Measurements from ENCODE around the gene PLCG2.

PLCG2 gene

GRCh38 chr16:81900456-81900855, 121.4 kb downstream of the PLCG2 start:
- TF ChIP-seq CREB5 (CRISPR knock-in tag; IDR thresholded peaks at IDR 0.05; ENCODE audit: low read depth): no peak
- no peak for TF ChIP-seq ZFP30 (CRISPR knock-in tag; IDR thresholded peaks at IDR 0.05)
- TF ChIP-seq TOX (CRISPR knock-in tag; IDR thresholded peaks at IDR 0.05; ENCODE audit: borderline replicate concordance): no peak
- TF ChIP-seq ISL1 (CRISPR knock-in tag; IDR thresholded peaks at IDR 0.05): no peak
- TF ChIP-seq SNAI2 (CRISPR knock-in tag; IDR thresholded peaks at IDR 0.05): no peak
- no peak for ATAC-seq

DNA sequence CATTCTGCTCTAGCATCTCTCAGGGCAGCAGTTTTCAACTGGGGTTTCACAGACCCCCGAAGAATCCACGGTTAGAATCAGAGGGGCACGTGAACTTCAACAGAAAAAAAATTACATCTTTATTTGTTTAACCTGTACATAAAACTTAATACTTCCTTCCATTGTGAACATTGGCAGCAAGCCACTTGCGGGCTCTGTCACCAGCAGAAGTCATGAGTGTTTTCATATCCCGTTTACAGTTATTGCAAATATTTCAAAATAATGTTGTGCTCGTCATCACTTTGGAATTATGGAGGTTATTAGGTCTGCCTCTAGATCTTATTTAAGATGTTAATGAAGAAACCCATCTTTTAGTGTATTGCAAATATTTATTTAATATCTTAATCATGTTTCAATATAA, 122.4 kb downstream of the PLCG2 start:
- no peak for ATAC-seq
- TF ChIP-seq ZNF8 (CRISPR knock-in tag; IDR thresholded peaks at IDR 0.05) (no peak), SNAI2 (CRISPR knock-in tag; IDR thresholded peaks at IDR 0.05) (no peak), ZNF70 (CRISPR knock-in tag; IDR thresholded peaks at IDR 0.05) (no peak), ZNF565 (CRISPR knock-in tag; conservative IDR thresholded peaks at IDR 0.05; ENCODE audit: low read depth) (no peak), RARB (CRISPR knock-in tag; IDR thresholded peaks at IDR 0.05) (no peak), POU6F1 (CRISPR knock-in tag; IDR thresholded peaks at IDR 0.05; ENCODE audit: borderline replicate concordance, low read depth) (no peak), ZC3H10 (CRISPR knock-in tag; IDR thresholded peaks at IDR 0.05) (no peak), BACH2 (CRISPR knock-in tag; IDR thresholded peaks at IDR 0.05; ENCODE audit: borderline replicate concordance) (no peak), TCF4 (CRISPR knock-in tag; IDR thresholded peaks at IDR 0.05; ENCODE audit: borderline replicate concordance) (no peak), TOX (CRISPR knock-in tag; IDR thresholded peaks at IDR 0.05; ENCODE audit: borderline replicate concordance) (no peak), OSR1 (CRISPR knock-in tag; IDR thresholded peaks at IDR 0.05) (no peak), PATZ1 (CRISPR knock-in tag; IDR thresholded peaks at IDR 0.05; ENCODE audit: borderline replicate concordance) (no peak), PPARA (CRISPR knock-in tag; IDR thresholded peaks at IDR 0.05; ENCODE audit: borderline replicate concordance) (no peak), ESRRG (CRISPR knock-in tag; IDR thresholded peaks at IDR 0.05) (no peak), ARNTL (CRISPR knock-in tag; IDR thresholded peaks at IDR 0.05; ENCODE audit: borderline replicate concordance, low read depth) (no peak), ZFP30 (CRISPR knock-in tag; IDR thresholded peaks at IDR 0.05) (no peak), CSDC2 (CRISPR knock-in tag; IDR thresholded peaks at IDR 0.05) (no peak), CSRNP3 (CRISPR knock-in tag; IDR thresholded peaks at IDR 0.05) (no peak)
- TF ChIP-seq, protein P1, sequence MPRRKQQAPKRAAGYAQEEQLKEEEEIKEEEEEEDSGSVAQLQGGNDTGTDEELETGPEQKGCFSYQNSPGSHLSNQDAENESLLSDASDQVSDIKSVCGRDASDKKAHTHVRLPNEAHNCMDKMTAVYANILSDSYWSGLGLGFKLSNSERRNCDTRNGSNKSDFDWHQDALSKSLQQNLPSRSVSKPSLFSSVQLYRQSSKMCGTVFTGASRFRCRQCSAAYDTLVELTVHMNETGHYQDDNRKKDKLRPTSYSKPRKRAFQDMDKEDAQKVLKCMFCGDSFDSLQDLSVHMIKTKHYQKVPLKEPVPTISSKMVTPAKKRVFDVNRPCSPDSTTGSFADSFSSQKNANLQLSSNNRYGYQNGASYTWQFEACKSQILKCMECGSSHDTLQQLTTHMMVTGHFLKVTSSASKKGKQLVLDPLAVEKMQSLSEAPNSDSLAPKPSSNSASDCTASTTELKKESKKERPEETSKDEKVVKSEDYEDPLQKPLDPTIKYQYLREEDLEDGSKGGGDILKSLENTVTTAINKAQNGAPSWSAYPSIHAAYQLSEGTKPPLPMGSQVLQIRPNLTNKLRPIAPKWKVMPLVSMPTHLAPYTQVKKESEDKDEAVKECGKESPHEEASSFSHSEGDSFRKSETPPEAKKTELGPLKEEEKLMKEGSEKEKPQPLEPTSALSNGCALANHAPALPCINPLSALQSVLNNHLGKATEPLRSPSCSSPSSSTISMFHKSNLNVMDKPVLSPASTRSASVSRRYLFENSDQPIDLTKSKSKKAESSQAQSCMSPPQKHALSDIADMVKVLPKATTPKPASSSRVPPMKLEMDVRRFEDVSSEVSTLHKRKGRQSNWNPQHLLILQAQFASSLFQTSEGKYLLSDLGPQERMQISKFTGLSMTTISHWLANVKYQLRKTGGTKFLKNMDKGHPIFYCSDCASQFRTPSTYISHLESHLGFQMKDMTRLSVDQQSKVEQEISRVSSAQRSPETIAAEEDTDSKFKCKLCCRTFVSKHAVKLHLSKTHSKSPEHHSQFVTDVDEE (CRISPR knock-in tag; IDR thresholded peaks at IDR 0.05): no peak

- no peak for ATAC-seq
- no peak for TF ChIP-seq SNAI2 (CRISPR knock-in tag; IDR thresholded peaks at IDR 0.05)
- TF ChIP-seq ZFP3 (CRISPR knock-in tag; IDR thresholded peaks at IDR 0.05): no peak
- TF ChIP-seq TOX (CRISPR knock-in tag; IDR thresholded peaks at IDR 0.05; ENCODE audit: borderline replicate concordance): no peak
- no peak for TF ChIP-seq TCF4 (CRISPR knock-in tag; IDR thresholded peaks at IDR 0.05; ENCODE audit: borderline replicate concordance)
- no peak for TF ChIP-seq ZNF565 (CRISPR knock-in tag; conservative IDR thresholded peaks at IDR 0.05; ENCODE audit: low read depth)
- TF ChIP-seq ZNF70 (CRISPR knock-in tag; IDR thresholded peaks at IDR 0.05): no peak
Observed at GRCh38 chr16:81902025-81902424, 122.9 kb downstream of the PLCG2 start.
